Fibroblast of lung (primary cell): ENCODE measurements around the gene SNX33.

Experiments
- EZH2 ChIP-seq: IDR thresholded peaks from 2 replicates; pipeline ENCODE4 v1.5.1; 2012; ENCODE audit warnings: low read length, control low read depth, mild to moderate bottlenecking; ENCODE audit errors: missing control alignments
- TF ChIP-seq, protein P1 (sequence below), 2 donors: IDR thresholded peaks in 1 of 2; conservative IDR thresholded peaks in 1 of 2; 1 replicate in 1 of 2; 2 replicates in 1 of 2; pipeline ENCODE4 v1.5.1; 2011 to 2012; ENCODE audit warnings: low read length in 2 of 2, control low read depth in 1 of 2, inconsistent platforms in 1 of 2, low read depth in 1 of 2, mild to moderate bottlenecking in 1 of 2

DNA sequence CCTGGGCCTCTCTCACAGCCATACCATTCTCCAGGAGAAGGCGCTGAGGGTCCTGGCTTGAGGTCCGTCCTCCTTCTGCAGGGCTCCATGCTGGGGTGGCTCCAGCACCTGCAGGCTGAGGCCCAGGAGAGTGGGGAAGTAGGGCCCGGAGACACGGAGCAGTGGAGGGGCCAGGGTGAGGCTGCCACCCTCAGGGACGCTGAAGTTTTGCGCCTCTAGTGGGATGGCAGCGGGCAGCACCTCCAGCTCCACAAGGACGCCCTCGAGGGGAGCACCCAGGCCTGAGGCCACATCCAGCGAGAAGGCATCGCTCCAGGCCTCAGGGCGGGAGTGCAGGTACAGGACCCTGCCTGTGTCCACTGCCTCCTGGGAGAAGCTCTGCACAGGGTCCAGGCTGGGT is 37.5 kb downstream of the SNX33 start:
- no peak for TF ChIP-seq EZH2
- TF ChIP-seq, protein P1, sequence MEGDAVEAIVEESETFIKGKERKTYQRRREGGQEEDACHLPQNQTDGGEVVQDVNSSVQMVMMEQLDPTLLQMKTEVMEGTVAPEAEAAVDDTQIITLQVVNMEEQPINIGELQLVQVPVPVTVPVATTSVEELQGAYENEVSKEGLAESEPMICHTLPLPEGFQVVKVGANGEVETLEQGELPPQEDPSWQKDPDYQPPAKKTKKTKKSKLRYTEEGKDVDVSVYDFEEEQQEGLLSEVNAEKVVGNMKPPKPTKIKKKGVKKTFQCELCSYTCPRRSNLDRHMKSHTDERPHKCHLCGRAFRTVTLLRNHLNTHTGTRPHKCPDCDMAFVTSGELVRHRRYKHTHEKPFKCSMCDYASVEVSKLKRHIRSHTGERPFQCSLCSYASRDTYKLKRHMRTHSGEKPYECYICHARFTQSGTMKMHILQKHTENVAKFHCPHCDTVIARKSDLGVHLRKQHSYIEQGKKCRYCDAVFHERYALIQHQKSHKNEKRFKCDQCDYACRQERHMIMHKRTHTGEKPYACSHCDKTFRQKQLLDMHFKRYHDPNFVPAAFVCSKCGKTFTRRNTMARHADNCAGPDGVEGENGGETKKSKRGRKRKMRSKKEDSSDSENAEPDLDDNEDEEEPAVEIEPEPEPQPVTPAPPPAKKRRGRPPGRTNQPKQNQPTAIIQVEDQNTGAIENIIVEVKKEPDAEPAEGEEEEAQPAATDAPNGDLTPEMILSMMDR (conservative IDR thresholded peaks at IDR 0.05 in 1 of 2, IDR thresholded peaks at IDR 0.05 in 1 of 2; ENCODE audit: low read depth in 1 of 2, low read length in 2 of 2): no peak
